Fibroblast of gingiva (primary cell): ENCODE data around the gene TOR1B.

Source experiments
- DNase-seq: peaks from one replicate; pipeline ENCODE4 v3.0.0-alpha.2; 2011; ENCODE audit warnings: low read depth

Gene TOR1B

DNA sequence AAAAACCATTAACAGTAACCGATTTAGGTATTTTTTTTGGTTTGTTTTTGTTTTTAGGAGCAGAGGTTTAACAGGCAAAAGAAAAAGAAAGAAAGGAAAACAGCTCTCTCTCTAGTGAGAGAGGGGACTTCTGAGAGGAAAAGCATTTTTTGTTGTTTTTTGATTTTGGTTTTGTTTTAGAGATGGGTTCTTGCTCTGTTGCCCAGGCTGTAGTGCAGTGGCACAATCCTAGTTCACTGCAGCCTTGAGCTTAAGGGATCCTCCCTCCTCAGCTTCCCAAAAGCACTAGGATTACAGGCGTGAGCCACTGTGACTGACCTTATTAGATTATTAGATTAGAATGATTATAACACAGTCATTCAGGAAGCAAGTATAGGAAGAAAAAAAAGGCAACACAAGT, 42.4 kb downstream of the TOR1B start:
- no peak for DNase-seq

DNA sequence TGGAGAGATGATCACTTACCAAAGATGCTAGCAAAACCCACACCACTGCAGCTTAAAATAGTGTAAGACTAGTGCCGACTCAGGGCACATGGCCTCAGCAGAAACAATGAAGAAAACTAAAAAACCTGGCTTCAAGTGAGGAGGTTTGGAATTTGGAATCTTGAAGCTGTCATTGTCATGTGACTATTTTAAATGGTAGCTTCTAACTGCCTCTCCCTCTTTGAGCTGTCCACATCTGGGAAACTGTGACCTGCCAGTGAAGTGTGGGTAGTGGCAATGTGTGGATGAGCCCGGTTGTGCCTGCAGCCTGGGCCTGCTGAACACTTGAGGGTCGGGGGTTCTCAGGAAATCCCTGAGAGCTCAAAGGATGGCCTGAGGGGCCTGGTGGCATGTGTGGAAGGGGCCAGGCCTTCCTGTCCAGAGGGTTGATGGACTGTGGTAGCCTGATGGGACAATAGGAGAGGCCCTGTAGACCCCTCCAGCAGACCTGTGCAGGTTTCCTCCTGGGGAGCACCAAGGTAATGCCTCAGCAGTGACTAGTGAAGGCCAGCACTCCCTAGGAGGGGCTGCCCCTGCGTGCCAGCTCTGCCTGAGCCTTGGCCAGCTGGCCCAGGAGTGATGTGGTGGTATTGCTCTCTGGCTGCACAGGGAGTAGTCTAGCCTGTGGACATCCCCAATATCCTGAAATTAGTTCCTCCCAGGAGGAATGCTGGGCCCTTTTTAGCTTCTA, 45.9 kb downstream of the TOR1B start:
- DNase-seq, result no peak

DNA sequence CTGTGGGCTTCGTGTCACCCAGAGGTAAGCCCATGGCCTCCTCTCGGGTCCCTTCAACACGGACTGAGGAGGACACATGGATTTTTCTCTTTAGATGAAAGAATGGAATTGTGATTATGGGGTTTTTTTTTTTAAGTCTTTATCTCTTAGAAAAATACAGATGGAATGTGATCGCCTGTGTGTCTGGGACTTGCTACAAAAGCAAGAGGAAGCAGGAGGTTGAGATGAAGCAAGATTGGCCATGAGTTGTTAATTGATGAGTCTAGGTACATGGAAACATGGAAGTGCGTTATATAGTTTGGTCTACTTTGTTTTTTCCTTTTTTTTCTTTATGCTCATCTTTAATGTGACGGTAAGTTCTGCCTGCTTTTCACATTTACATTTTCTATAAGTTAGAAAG, 46.9 kb downstream of the TOR1B start:
- no peak for DNase-seq

DNA sequence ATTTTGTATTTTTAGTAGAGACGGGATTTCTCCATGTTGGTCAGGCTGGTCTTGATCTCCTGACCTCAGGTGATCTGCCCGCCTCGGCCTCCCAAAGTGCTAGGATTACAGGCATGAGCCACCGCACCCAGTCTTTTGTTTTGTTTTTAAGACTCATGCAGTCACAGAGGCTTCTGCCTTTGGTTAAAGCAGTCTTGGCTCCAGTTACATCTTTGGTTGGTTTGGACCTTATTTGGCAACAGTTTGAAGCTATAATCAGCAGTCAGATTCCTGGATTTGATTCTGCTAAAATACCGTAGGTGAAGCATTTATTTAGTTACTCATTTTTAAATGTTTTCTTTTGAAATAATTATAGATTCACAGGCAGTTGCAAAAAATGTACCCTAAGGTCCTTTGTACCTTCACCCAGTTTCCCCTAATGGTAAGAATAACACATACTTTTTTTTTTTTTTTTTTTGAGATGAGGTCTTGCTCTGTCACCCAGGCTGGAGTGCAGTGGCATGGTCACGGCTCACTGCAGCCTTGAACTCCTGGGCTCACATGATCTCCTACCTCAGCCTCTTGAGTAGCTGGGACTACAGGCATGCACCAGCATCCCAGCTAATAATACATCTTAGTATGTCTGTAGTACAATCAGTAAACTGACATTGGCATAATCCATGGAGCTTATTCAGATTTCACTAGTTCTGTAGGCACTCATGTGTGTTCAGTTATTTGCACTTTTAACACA, 48.0 kb downstream of the TOR1B start:
- peak; percentile 12 for DNase-seq

DNA sequence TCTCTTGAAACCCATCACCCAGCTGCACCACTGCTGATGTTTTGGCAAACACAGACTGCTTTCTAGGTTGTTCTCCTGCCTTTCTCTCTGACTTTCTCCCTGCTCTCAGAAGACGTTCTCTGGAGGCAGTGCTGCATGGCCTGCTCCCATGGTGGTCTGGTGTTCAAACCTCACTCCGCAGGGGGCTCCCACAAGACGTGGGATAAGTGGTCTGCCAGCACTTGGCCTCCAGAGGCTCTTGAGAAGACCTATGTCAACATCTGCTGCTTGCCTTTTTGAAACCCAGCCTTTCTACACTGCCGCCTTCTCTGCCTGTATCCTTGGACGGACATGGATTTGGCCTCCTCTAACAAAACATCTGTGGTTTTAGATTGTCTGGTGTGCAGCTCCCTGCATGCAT, 48.8 kb downstream of the TOR1B start:
- DNase-seq, result no peak

DNA sequence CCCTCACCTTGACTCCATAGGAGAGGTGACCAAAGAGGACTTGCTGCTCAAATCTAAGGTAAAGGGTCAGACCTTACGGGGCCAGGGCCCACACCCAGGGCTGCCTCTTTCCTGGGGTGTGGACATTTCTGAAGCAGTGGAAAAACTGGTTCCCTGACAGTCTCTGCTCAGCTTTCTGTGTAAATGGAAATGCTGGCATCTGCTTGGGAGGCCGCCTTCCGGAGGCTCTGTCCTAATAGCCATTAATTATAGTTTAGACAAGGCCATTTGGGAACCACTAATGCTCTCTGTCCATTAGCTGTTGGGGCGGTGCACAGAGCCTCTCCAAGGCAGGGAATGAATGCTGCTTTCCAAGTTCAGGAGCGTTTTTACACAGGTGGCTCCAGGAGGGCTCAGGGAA, 49.6 kb downstream of the TOR1B start:
- DNase-seq, result no peak

DNA sequence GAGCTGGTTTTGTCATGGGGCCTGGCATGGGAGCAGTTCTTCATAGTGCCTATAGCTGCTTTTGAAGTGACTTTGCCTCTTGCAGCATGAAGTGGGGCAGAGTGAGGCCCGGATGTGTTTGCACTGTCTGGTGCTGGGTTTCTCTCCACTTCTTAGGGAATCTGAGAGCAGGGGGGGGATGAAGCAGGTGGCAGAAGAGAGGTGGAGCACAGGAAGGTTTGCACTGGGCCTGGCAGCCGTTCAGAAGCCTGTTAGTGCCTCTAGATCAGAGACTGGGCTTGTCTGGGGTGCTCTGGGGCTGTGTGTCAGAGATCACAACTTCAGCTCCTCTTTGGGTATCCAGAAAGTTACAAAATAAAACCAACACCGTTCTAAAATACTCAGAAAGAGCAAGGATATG, 50.6 kb downstream of the TOR1B start:
- no peak for DNase-seq

DNA sequence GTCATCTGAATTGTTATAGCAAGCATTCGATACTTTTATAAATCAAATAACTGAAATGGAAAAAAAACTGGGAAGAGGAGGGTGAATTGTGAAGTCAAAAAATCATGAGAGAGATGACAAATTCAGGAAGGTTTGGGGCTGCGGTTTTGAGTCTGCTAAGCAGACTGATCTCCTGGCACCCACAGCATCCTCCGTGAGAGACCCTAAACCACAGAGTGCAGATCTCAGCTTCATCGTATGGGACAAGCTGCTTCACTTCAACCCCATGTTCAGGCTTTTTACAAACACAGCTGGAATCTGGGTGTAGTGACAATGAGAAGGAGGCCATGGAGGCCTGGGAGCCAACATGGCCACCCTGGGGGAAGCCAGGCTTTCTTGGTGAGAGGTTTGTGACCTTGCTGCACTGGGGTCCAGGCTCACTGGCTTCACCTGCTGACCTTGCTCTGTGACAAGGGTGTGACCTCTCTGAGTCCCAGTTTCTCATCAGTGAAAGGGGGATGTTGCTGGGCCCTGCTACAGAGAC, 51.7 kb downstream of the TOR1B start:
- no peak for DNase-seq

DNA sequence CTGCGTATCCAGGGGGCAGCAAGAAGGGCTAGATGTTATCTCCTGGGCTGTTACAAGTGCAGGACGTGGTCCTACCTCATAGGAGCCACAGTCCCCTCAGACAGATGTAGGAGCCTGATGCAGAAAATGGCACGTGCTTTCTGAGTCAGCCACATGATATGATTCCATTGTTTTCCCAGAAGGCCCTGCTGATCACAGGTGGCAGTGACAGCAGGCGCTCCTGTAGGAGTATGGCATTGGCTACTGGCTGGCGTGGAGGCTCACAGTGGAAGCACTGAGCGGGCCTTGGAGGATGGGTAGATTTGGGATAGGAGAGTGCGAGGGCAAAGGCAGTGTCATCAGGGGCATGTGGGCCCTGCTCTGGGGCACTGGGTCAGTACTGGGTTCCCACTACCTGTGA, 54.2 kb downstream of the TOR1B start:
- DNase-seq, result no peak

DNA sequence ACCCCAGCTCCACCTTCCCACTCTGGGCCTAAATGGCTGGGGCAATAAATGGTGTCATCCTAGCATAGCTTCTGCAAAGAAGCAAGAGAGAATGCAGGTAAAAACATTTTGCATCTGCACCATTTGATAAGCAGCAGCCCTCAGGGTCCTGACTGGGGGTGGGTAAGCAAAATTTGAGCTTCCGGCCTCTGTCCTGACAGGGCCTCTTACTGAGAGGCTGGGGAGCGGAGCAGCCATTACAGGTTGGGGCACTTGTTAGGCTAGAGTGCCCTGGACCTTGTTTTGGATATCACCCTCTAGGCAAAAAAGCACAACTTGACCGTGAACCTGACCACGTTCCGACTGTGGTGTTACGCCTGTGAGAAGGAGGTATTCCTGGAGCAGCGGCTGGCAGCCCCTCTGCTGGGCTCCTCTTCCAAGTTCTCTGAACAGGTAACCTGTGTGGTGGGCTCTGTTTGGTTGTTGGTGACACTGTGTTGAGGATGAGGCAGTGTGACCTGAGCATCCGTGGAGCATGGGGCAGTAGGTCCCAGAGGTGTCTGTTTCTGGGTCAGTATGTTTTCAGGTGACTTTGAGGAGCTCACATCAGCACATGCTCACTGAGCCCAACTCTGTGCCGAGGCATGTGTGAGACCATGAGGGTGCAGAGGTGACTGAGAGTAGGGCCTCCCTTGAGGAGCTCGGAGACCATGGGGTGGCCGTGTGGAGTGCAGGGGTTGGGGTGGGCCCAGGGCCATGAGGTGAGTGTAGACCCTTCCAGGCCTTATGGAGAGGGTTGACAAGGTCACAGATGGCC, 55.4 kb downstream of the TOR1B start:
- no peak for DNase-seq
